Fibroblast of lung (primary cell): ENCODE results near the gene COL19A1.

Source experiments
- EZH2 ChIP-seq: IDR thresholded peaks from 2 replicates; pipeline ENCODE4 v1.5.1; 2012; ENCODE audit warnings: low read length, control low read depth, mild to moderate bottlenecking; ENCODE audit errors: missing control alignments
- TF ChIP-seq, protein P1 (sequence below), 2 donors: IDR thresholded peaks in 1 of 2; conservative IDR thresholded peaks in 1 of 2; 1 replicate in 1 of 2; 2 replicates in 1 of 2; pipeline ENCODE4 v1.5.1; 2011 to 2012; ENCODE audit warnings: low read length in 2 of 2, control low read depth in 1 of 2, inconsistent platforms in 1 of 2, low read depth in 1 of 2, mild to moderate bottlenecking in 1 of 2

DNA sequence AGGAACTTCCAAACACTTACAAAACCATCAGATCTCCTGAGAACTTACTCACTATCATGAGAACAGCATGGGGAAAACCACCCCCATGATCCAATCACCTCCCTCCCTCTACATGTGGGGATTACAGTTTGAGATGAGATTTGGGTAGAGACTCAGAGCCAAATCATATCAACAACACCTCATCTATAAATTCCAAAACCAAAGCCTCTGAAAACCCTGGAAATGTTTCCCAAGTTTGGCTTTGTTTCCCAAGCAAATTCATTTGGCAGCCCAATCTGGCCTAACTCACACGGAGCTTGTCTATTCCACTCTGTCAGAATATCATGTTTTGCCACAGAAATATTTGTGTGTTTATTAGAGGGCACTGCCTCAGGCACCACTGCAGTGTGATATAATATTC is 293.9 kb downstream of the COL19A1 start:
- TF ChIP-seq, protein P1, sequence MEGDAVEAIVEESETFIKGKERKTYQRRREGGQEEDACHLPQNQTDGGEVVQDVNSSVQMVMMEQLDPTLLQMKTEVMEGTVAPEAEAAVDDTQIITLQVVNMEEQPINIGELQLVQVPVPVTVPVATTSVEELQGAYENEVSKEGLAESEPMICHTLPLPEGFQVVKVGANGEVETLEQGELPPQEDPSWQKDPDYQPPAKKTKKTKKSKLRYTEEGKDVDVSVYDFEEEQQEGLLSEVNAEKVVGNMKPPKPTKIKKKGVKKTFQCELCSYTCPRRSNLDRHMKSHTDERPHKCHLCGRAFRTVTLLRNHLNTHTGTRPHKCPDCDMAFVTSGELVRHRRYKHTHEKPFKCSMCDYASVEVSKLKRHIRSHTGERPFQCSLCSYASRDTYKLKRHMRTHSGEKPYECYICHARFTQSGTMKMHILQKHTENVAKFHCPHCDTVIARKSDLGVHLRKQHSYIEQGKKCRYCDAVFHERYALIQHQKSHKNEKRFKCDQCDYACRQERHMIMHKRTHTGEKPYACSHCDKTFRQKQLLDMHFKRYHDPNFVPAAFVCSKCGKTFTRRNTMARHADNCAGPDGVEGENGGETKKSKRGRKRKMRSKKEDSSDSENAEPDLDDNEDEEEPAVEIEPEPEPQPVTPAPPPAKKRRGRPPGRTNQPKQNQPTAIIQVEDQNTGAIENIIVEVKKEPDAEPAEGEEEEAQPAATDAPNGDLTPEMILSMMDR (conservative IDR thresholded peaks at IDR 0.05 in 1 of 2, IDR thresholded peaks at IDR 0.05 in 1 of 2; ENCODE audit: low read depth in 1 of 2, low read length in 2 of 2): no peak
- no peak for TF ChIP-seq EZH2
